Cortex of kidney (tissue), 1 donor: ENCODE measurements around the gene VPS33B.
"Not testable (repeated sequence)": the region's sequence is repeated elsewhere in the genome, so short reads cannot be mapped to it uniquely, and the experiment has no call there.

Experiments used
- DNase-seq: peaks from one replicate; lab custom pipeline; 2025; lab: John Stamatoyannopoulos, UW

The VPS33B gene

GRCh38 chr15:91022075-91022831, at the start of gene VPS33B:
VPS33B (minus strand) TSS chr15:91022594; CDS start chr15:91022249, 345 bp downstream.
- no peak for DNase-seq

- DNase-seq = no peak
Measured at GRCh38 chr15:91072161-91072560, 49.8 kb upstream of the VPS33B start.

DNA sequence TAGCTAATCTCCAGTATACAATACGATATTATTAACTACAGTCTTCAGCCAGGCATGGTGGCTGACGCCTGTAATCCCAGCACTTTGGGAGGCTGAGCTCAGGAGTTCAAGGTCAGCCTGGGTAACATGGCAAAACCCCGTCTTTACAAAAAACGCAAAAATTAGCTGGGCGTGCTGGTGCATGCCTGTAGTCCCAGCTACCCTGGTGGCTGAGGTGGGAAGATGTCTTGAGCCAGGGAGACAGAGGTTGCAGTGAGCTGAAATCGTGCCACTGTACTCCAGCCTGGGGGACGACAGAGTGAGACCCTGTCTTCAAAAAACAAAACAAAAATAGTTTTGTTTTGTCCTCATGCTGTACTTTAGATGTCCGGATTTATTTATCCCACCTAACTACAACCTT, 48.5 kb upstream of the VPS33B start:
- DNase-seq = no peak

DNA sequence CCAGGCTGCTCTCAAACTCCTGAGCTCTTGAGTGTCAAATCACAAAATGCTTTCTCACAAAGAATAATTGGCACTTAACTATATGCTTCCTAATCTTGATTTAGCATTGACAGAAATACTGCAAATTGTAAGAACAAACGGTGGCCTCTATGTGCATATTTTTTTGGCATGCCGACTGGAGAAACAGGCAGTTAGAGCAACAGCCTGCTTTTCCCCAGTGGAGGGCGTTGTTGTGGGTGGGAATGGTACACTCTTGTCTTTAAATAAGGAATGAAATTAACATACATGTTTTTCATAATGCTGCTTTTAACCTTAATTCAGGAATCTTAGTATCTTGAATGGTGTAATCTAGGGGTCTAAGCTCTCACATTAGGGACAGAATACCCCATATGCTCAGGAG, 46.6 kb upstream of the VPS33B start:
- DNase-seq = no peak

DNA sequence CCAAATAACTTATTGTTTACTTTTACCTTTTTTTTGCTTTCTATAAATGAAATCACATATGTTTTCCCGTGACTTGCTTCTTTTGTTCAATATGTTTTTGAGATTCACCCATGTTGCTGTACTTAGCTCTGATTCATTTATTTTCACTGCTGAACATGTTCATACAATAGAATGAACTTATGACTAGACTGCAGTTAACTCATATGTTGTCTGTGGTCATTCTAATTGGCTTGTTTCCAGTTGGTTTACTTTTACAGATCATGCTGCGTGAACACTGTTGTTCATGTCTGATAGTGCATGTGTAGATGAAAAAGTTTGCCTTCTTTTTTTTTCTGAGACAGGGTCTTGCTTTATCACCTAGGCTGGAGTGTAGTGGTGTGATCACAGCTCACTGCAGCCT, 46.0 kb upstream of the VPS33B start:
- no peak for DNase-seq

GRCh38 chr15:91067036-91067435, 44.6 kb upstream of the VPS33B start:
- no peak for DNase-seq

DNA sequence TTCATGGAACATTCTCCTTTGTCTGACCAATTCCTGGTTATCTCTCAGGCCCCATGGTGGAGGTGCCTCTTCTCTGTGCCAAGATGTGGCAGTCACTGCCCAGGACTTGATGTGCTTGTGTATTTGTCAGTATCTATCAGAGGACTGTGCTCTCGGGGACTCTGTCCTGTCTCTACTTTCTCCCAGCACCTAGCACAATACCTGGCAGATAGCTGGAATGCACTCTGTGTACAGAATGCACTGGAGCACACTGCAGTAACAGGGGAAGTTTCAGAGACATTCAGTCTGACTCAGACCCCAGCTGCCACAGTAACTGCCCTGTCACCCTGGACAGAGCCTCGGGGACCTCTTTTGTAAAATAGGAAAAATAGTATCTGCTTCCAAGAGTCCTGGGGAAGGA, 43.1 kb upstream of the VPS33B start:
- DNase-seq = no peak

GRCh38 chr15:91061997-91062396, 39.6 kb upstream of the VPS33B start:
- no peak for DNase-seq

- no peak for DNase-seq
Measured at GRCh38 chr15:91061230-91061629, 38.8 kb upstream of the VPS33B start.

- no peak for DNase-seq
Measured at GRCh38 chr15:91055548-91056331, 33.3 kb upstream of the VPS33B start.

DNA sequence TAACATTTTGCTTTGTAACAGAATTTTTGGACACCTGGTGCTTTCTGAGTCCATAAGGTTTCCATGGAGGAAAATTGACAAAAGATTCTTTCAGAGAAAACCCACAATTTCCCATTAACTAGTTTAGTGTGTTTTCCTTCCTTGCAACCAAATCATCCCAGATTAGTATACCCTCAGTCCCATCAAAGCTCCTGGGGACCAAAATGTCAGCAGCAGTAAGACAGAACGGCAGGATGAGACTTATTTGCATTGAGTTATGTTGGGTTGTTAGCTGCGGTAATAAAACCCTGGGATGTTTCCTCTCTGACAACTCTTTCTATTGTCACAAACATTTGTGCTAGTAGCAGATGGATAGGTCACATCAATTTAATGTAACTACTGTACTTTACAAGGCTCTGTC, 32.4 kb upstream of the VPS33B start:
- DNase-seq = no peak

GRCh38 chr15:91051248-91051647, 28.9 kb upstream of the VPS33B start:
- no peak for DNase-seq

- no peak for DNase-seq
Measured at GRCh38 chr15:91050128-91050455, 27.7 kb upstream of the VPS33B start.

- DNase-seq = no peak
Measured at GRCh38 chr15:91049378-91050127, 27.2 kb upstream of the VPS33B start.

DNA sequence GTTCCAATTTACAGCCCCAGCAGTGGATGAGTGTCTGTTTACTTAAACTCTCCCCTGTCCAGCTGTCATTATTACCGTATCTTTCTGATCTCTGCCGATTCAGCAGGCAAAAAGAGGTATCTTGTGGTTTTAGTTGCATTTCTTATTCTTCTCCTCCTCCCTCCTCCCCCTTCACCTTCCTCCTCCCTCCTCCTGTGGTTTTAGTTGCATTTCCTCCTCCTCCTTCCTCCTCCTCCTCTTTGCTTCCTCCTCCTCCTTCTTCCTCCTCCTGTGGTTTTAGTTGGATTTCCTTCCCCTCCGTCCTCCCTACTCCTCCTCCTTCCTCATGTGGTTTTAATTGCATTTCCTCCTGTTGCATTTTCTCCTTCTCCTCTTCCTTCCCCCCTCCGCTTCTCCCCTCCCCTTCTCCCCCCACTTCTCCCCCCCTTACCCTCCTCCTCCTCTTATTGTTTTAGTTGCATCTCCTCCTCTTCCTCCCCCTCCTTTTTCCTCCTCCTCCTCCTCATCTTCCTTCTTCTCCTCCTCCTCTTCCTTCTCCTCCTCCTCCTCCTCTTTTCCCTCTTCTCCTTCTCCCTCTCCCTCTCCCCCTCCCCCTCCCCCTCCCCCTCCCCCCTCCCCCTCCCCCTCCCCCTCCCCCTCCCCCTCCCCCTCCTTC, 25.3 kb upstream of the VPS33B start:
- DNase-seq = no peak

DNA sequence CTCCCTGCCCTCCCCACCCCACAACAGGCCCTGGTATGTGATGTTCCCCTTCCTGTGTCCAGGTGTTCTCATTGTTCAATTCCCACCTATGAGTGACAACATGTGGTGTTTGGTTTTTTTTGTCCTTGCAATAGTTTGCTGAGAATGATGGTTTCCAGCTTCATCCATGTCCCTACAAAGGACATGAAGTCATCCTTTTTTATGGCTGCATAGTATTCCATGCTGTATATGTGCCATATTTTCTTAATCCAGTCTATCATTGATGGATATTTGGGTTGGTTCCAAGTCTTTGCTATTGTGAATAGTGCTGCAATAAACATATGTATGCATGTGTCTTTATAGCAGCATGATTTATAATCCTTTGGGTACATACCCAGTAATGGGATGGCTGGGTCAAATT, 23.7 kb upstream of the VPS33B start:
- not testable (repeated sequence) for DNase-seq

DNA sequence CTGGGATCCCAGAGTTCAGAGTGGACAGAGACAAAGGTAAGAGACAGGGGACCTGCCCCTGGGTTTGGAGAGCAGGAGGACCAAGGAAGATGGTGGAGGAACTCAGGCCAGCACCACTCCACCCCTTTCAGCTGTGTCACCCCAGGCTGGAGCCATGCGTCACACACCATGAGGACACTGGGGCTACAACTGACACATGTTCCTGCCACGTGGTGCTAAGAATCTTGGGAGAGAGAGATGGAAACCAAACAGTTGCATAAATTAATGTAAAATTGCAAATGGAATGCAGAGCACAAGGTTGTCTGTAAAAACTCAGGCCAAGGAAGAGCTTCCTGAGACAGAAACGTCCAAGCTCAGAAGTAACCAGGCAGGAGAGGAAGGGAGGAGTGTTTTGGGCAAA, 22.7 kb upstream of the VPS33B start:
- DNase-seq = no peak

GRCh38 chr15:91043202-91043874, 20.9 kb upstream of the VPS33B start:
- DNase-seq = no peak

- no peak for DNase-seq
Measured at GRCh38 chr15:91040856-91041255, 18.5 kb upstream of the VPS33B start.

DNA sequence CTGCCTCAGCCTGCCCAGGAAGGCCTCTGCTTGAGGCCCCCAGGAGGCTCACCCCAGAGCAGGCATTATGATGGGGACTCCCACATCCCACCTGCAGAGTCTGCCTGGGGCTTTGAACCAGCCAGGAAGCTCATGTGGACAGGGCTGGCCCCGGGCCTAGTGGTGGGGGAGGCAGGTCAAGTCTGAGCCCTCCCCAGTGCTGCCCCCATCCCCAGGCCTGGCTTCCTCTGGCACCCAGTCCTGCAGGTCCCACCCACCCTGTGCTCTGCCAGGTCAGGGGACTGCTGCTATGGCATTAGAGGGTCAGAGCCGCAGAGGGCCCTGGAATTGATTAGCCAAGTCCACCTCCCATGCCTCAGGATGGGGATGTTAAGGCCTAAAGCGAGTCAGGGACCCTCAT, 17.6 kb upstream of the VPS33B start:
- DNase-seq = no peak

GRCh38 chr15:91032919-91033803, 10.8 kb upstream of the VPS33B start:
- no peak for DNase-seq
